HG03575 (cell line): ENCODE measurements around the gene SERPIND1.

Experiments
- ATAC-seq: cut with Tn5 transposase; IDR thresholded peaks from one replicate; pipeline ENCODE4 v1.9.1; 2021; ENCODE audit not compliant: unreplicated experiment, insufficient number of reproducible peaks, low FRiP score; ENCODE audit errors: extremely low read depth

The SERPIND1 gene

GRCh38 chr22:20829491-20830134, 55.7 kb downstream of the SERPIND1 start:
- ATAC-seq = no peak

DNA sequence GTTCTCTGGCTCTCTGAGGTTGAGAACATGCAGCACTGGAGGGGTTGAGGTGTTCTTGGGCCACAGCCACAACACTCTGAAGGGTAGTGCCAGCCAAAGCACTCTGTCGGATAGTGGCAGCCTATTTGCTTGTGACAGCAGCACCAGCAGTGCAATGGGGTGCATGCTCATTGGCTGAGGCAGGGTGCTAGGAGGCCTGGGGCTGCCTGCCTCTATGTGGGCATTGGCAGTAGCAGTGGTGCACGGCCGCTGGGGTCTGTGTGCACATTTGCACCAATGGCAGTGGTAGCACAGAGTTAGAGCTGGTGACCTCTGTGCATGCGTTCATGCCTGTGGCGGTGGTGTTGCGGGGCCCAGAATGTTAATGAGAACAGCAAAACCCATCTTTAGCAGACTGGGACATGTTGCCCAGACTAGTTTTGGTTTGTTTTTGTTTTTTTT, 59.3 kb downstream of the SERPIND1 start:
- no peak for ATAC-seq

DNA sequence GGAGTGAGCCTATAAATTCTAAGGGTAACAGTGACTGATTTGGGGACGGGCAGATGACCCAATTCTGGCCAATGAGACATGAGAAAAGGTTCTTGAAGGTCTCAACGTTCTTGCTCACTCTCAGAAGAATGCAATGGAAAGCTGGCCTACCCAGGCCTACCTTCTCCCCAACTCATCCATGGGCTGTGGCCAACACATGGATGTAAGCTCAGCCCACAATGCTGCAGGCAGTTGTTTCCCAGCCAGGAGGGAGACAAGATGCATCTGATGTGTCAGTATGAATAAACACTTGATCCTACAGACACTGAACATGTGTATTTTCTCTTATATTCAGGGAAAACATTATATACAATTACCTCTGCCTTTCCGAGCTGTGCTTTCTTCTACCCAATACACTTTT, 60.3 kb downstream of the SERPIND1 start:
- no peak for ATAC-seq

DNA sequence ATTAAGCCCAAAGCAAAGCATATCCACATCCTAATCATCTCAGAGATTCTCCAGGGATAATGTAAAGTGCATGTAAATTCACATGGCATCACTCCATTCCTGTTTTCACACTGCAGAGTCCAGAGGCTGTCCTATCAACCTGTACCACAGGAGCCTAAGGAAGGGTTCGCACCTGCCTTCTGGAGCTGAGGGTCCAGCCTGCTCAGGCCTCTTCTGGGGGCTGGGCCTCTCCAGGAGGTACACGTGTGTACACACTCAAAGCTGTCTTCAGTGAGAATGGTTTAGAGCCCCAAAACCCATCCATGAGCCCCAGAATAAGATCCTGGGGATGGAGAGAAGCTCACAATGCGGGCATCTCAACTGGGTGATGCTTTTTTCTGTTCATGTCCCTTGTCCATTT, 60.8 kb downstream of the SERPIND1 start:
- ATAC-seq = no peak
